T-helper 22 cell (primary cell): ENCODE data around the gene CCL28.
A peak's percentile ranks its signal among the peaks of the same experiment; 100 is the strongest.
"Not testable (repeated sequence)": the region's sequence is repeated elsewhere in the genome, so short reads cannot be mapped to it uniquely, and the experiment has no call there.

Source experiments
- DNase-seq: peaks from one replicate; pipeline ENCODE4 v3.0.0-alpha.2; 2020; ENCODE audit warnings: low read depth

Gene CCL28

DNA sequence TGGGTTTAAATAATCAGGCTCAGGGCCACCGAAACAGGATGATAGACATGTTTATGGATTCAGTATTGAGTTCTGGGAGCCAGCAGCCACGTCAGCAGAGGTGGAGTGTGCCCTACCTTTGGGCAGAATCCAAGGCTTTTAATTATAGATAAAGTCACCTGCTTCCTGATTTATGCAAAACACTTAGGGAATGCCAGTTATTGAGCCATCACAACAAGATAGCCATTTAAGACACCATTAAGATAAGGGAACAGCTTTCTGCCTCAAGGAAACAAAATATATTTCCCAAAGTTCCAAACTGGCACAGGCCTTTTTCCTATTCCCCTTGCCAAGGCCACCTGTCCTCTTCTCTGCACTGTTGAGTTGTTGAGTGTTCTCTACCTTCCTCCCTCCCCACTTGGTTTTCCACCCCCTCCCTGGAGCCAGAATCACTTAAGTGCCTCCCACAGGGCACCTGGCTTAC, 2.4 kb downstream of the CCL28 start:
- DNase-seq: no peak

DNA sequence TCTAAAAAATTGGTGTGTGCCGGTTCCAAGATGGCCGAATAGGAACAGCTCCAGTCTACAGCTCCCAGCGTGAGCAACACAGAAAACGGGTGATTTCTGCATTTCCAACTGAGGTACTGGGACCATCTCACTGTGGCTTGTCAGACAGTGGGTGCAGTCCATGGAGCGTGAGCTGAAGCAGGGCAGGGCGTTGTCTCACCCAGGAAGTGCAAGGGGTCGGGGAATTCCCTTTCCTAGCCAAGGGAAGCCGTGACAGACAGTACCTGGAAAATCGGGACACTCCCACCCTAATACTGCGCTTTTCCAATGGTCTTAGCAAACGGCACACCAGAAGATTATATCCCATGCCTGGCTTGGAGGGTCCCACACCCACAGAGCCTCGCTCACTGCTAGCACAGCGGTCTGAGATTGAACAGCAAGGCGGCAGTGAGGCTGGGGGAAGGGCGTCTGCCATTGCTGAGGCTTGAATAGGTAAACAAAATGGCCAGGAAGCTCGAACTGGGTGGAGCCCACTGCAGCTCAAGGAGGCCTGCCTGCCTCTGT, 9.6 kb downstream of the CCL28 start:
- DNase-seq: not testable (repeated sequence)

DNA sequence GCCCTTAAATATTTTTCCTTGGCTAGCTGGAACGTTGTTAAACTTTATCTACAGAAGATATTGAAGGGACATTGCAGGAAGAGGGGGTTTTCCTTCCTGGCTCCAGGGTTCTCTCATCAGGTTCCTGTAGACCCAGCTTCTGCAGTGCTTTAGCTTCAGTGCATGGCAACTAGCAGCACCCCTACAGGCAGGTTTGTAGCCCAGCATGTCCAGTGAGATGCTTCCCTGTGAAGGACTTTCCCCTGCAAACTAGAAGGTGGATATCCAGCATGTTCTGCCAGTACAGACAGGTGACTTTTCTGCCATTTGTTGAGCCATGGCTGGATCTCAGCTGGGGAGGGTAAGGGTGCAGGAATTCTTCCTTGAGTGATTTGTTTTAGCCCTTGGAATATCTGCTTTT, 10.4 kb downstream of the CCL28 start:
- no peak for DNase-seq

DNA sequence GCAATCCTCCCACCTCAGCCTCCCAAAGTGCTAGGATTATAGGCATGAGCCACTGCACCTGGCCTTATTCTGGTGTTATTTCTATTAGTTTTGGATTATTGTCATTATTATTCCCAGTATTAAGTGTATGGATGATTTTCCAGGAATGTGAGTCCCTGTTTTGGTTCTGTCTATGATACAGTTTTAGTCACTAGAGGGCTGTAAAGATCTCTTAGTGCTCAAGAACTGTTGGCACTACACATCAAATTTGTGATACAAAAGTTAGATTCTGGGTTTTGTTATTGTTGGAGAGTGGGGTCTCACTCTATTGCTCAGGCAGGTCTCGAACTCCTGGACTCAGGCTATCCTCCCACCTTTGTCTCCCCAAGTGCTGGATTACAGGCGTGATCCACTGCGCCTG, 12.1 kb downstream of the CCL28 start:
- no peak for DNase-seq

DNA sequence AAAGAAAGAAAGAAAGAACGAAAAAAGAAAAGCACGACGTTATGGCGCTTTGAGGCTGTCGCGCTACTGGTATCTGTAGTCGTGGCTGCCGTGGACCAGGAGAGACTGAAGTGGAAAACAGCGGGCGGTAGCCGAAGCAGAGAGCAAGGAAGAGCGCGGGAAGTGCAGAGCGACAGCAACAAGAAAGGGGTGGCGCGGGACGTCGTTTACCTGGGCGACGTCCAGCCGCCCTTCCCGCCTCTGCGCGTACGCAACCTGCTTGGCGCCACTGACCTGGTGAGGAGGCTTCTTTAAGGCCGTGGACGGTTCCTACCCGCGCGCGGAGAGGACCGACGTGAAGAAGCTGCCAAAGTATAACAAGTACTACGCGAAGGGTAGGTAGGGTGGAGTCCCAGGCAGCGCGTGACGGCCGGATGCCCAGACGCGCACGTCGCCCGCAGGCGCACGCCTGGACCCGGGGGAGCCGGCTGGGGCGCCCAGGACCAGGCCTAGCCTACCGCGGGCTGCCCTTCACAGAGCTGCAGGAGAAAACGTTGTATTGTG, 15.4 kb downstream of the CCL28 start:
- DNase-seq: peak; percentile 4

DNA sequence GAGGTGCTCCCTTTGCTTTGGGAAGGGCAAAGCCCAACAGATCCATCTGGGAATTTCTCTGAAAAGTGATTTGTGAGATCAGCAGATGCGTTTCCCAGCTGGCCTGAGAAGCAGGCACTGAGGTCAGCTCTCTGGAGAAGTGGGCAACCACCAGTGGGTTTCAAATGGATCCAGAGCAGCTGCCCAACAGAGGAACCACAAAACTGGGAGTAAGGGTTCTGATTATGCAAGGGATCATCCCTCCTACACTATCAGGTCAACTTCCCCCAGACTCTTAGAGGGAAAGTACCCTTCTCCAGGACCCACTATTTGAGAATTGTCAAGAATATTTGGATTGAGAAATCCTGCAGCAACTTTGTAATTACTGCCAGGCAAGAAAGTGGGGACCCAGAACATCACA, 21.7 kb downstream of the CCL28 start:
- no peak for DNase-seq

DNA sequence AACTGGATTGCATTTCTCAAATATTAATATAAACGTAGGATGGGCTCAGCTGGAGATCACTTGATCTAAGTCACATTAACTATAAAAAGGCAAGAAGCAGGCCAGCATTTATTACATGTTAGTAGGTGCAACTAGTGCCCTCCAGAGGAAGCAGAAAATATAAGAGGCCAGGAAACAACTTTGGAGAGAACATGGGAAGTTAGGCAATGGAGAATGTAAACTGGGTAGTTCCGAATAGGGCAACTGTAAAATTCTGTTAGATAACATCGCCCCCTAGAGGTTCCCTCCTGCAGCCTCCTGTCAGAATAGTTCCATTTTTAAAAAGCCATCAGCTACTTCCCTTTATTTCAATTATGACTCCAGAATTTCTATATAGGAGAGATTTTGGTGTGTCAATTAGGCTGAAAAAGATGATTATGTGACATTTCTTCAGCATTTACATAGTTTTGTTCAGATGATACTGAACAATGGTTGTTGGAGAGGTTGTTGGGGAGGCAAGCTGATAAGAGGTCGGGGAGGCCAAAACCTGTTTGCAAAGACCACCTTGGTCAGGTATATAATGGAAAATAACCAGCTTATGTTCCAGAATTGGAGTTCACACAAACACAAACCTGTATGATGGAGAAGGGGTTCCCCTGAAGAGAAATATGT, 22.4 kb downstream of the CCL28 start:
- no peak for DNase-seq

DNA sequence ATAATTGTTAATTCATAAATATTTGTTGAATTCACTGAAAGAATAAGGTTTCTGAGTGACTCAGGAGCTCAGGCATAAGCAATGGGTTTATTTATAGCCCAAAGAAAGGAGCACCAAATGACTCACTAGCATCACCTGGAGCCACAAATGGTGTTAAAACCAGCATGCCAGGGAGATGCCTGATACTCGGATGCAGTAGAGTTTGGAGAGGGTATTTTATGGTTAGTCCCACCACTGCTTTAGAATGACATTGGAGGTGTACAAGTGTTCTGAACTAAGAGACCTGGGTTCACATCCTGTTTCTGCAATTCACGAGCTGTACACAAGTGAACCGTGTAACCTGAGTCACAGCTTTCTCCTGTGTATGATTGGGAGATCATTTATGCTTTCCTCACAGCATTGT, 25.2 kb downstream of the CCL28 start:
- no peak for DNase-seq

DNA sequence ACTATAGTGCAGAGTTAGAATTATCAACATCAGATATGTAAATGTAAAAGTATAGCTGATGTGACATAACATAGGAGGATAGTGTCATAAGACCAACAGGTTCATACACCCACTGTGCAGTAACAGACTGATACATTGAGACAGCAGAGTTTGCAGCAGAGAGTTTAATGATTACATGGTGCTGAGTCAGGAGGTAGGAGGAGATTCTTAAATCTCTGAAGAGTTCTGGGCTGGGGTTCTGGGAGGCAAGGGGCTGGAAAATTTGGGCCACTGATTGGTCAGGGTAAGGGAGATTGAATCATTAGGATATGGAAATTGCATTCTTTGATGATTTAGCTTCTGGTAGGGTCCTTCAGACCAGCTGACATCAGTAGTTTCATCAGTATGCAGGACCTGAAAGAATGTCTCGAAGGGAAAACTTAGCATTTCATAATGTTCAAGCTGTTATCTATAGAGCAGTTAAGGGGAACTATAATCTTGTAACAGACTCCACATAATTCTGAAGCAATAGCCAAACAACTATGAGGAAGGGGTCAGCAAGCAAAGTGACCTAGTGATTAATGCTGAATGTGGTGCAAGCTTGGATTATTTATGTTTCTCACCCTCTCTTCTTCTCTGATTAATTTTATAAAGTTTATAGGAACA, 35.6 kb downstream of the CCL28 start:
- DNase-seq: no peak

DNA sequence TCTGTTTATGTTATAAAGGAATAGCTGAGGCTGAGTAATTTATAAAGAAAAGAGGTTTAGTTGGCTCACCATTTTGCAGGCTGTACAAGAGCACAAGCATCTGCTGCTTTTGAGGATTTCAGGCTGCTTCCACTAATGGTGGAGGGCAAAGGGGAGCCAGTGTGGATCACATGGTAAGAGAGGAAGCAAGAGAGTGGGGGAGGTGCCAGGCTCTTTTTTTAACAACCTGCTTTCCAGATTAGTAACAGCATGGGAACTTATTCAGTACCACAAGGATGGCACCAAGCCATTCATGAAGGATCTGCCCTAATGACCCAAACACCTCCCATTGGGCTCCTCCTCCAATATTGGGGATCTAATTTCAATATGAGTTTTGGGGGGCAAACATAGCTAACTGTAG, 40.4 kb downstream of the CCL28 start:
- DNase-seq: no peak

DNA sequence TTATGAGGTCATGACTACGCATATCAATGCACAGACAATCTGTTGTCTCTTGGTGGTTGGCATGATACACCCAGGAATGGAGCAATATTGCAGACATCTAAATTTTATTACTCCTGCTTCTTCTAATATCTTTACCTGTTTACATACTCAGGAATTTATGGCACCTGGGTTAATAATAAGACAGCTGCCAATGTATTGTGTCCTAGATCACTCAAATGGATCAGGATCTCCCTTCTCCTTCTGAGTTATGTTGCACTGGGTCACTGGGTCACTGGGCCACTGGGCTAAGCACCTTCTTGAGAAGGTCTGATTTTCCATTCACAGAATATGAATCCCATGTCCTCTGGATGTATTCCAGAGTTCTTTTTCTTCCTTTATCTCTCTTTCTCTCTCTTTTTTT, 41.8 kb downstream of the CCL28 start:
- DNase-seq: no peak

DNA sequence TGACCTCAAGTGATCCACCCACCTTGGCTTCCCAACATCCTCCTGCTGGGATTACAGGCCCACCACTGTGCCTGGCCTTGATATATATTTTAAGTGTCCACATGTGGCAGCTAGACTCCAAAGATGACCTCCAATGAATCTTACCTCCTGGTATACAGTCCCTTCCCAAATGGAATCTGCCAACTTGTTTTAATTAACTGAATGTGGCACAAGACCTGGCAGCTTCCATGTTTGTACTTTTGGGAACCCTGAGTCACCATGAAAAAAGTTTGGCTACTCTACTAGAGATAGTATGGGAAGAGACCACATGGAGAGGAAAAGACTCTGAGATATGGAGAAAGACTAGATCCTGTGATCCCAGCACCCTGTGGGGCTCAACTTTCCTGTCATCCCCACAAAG, 42.5 kb downstream of the CCL28 start:
- DNase-seq: no peak

DNA sequence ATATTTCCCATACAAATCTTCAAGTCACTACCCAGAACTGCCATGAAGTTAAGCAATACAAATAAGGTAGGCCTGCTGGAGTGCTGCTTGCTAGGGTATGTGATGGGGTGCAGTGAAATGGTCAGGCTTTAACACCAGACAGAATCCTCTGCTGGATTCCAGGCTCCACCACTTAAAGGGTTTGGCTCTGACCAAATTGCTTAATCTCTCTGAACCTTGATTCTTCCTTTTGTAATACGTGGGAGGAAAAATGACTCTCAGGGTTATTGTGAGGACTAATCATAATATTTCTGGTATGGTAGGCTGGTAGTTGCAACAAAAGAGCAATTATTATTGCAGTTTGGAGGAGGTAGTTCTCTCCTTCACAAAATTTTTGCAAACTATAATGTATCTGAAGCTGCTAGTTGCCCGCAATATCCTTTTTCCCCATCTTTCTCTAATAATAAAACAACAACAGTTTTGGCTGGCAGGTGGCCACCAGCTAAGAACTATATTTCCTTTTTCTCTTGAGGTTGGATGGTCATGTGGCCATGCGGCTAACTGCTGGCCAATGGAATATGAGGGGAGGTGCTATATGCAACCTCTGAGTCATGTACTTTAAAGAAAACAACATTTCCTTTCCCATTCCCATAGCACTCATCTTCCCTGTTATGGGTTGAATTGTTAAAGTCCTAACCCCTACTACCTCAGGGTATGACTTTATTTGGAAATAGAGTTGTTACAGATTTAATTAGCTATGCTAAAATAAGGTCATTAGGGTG, 44.1 kb downstream of the CCL28 start:
- DNase-seq: no peak

DNA sequence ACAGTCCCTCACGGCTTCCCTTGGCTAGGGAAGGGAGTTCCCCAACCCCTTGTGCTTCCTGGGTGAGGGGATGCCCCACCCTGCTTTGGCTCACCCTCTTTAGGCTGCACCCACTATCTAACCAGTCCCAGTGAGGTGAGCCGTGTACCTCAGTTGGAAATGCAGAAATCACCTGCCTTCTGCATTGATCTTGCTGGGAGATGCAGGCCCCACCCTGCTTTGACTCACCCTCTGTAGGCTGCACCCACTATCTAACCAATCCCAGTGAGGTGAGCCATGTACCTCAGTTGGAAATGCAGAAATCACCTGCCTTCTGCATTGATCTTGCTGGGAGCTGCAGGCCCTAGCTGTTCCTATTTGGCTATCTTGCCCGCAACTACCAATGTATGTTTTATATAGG, 44.7 kb downstream of the CCL28 start:
- DNase-seq: no peak

DNA sequence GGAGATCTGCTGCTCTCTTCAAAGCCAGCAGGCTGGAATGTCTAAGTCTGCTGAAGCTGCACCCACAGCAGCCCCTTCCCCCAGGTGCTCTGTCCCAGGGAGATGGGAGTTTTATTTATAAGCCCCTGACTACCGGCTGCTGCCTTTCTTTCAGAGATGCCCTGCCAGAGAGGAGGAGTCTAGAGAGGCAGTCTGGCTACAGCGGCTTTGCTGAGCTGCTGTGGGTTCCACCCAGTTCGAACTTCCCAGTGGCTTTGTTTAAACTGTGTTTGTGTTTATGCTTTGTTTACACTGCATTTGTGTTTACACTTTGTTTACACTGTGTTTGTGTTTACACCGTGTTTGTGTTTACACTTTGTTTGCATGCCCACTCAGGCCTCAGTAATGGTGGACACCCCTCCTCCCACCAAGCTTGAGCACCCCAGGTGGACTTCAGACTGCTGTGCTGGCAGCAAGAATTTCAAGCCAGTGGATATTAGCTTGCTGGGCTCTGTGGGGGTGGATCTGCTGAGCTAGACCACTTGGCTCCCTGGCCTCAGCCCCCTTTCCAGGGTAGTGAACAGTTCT, 45.4 kb downstream of the CCL28 start:
- not testable (repeated sequence) for DNase-seq

DNA sequence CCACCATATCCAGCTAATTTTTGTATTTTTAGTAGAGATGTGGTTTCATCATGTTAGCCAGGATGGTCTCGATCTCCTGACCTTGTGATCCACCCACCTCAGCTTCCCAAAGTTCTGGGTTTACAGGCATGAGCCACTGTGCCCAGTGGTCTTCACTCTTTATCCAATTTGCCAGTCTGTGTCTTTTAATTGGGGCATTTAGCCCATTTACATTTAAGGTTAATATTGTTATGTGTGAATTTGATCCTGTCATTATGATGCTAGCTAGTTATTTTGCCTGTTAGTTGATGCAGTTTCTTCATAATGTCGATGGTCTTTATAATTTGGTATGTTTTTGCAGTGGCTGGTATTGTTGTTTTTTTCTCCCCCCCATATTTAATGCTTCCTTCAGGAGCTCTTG, 47.0 kb downstream of the CCL28 start:
- not testable (repeated sequence) for DNase-seq

DNA sequence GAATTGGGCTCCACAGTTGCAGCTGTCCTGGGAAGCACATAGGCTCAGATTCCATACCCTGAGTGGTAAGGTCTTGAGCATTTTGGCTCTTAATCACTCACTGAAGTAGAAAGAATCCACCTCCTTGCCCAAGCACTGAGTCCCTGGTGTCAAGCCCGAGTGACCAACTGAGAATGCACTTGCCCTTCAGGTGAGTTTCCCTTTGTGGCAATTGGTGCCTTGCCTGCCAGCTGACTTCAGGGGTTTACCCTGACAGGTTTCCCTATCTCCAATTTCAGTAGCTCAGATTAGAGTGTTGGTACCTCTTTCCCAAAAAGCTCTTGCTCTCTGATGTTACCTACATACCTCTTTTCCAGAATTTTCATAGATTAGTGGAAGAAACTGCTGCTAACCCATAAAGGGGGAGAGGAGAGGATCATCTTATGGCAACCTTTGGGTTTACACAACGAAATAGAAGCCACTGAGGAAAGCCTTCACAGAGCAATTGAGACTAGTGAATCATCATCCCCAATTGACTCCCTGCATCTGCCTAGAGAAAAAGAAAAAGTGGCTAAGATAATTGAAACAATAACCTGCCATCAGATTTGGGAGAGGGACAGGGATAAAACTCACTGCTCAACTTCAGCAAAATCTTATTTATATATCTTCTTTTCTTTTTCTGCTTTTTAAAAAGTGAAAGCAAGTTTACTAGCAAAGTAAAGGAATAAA, 48.6 kb downstream of the CCL28 start:
- no peak for DNase-seq

DNA sequence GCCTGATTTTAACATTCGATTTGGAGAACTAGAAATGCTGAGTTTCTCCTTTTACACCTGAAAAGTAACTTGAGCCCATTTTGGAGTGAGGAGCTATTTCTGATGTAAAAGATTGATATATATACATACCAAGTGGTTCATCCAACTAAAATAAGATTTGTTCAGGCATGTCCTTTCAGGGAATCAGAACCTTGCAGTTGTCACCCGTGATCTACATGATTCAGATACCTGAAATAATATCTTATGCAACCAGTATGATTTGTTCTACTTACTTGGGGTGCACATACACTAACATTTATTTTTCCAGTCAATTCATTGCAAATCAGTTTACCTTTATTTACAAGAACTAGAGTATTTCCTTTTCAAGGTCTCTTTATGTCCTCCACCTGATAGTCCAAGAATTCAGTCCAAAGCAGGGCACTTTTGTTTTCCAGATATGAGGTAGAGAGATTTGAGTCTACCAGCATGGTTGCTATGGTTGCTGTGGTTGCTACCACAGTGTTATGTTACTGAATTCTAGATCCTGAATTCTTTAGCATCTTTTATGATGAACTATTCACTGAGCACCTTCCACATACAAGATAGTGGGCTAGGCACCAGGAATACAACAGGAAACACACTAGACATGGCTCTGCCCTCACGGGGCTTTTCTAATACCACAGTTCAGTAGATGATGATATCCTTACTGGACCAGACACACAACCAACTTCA, 49.3 kb downstream of the CCL28 start:
- DNase-seq: no peak

DNA sequence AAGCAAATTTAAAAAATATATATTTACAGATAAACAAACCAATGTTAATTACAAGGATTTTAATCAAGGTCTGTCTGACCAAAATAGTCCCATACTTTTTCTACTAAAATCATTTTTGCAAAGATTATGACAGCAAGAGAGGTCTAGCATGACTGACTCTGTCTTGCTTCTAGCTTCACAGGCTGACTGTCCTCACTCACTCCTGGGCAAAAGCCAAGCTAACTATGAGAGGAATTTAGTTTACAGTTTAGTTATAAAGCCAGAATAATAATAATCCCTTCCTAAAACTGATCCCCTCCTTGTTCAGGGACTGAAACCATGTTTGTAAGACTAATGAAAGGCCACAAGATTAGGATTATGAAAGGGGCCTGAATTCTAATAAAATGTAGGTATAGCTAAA, 53.5 kb downstream of the CCL28 start:
- DNase-seq: no peak

DNA sequence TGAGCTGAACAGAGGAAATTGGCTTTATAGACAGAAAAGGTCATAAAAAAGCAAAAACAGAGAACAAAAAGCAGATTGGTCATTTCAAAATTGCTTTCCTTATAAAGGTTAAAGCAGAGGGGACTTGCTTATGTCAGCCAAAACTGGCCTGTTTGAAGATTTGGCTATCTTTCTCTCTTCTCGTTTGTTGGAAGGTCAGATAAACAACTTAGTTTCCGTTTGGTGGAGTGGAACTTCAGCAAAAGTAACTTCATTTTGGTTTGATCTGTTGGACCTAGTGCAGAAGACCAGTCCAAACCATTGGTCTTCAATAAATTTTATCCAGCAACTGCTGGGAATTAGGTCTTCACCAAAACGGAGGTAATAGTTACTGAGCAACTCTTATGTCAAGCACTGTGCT, 53.9 kb downstream of the CCL28 start:
- DNase-seq: no peak

DNA sequence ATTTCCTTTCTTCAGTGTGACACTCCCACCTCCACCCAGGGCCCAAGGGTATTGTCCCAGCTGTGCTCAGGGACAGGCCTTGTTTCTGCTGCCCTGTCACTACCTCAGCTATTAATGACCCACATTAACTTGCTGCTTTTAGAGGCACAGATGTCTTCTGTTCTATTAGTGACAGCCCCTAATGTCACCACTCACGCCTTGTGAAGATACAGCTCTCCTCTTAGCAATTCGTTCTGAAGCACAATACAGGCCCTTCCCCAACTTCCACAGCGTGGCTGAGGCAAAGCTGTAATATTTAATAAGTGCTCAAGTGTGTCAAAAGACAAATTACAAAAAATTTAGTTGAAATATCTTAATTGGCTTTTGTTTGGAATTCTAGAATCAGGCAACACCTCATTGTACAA, 54.3 kb downstream of the CCL28 start:
- no peak for DNase-seq
